Measurements from ENCODE around the gene SPNS2. TPM values are rescaled to one million over a fixed set of nuclear protein-coding genes. Genes with fewer than 3 reads are reported as not detected.

The SPNS2 gene
- total and polyA plus RNA-seq, 2 experiments from 2014 or later: 1.7 to 2.3 TPM

GRCh38 chr17:4569591-4569990 is 70.9 kb downstream of the SPNS2 start:
- Histone ChIP-seq H4K20me1 (replicated peaks; ENCODE audit: insufficient read depth) (no peaks in the 10 kb centered on the region), H3K27ac (ENCODE audit: low read depth) (no peak overlapping the region), H2AFZ (no peak overlapping the region), H3K27me3 (ENCODE audit: insufficient read depth) (no peaks in the 10 kb centered on the region), H3K4me1 (ENCODE audit: insufficient read depth) (peaks cover 4% of the 10 kb centered on the region; the same call in 1 of the 2 replicates), H3K4me3 (no peak overlapping the region), H3K79me2 (replicated peaks; ENCODE audit: insufficient read depth) (no peaks in the 10 kb centered on the region), H3K9me2 (ENCODE audit: insufficient read depth) (no peaks in the 10 kb centered on the region), H3K36me3 (ENCODE audit: insufficient read depth) (no peaks in the 10 kb centered on the region), H3F3A (replicated peaks; ENCODE audit: low read depth) (no peaks in the 10 kb centered on the region), H3K4me2 (no peak overlapping the region)
- H3K36me3 Mint-ChIP-seq (ENCODE audit: low read depth): no peaks in the 10 kb centered on the region
- ATAC-seq: no peak
- peaks cover 27% of the 10 kb centered on the region for H3K4me1 Mint-ChIP-seq
- no peak overlapping the region for H3K27ac Mint-ChIP-seq
- H3K27me3 Mint-ChIP-seq (ENCODE audit: insufficient read depth, low read depth, poor library complexity): peaks cover 10% of the 10 kb centered on the region
- DNase-seq (ENCODE audit: low spot score): no peak
- no peak overlapping the region; the same call in 2 of the 3 replicates for H3K4me3 Mint-ChIP-seq
- TF ChIP-seq REST (IDR thresholded peaks at IDR 0.05; ENCODE audit: unreplicated experiment) (no peak), STAT1 (IDR thresholded peaks at IDR 0.05; ENCODE audit: unreplicated experiment) (no peak)
- H3K9me3 Mint-ChIP-seq: no peaks in the 10 kb centered on the region

GRCh38 chr17:4572131-4572530 is 73.5 kb downstream of the SPNS2 start:
- H2AFZ ChIP-seq: no peak overlapping the region
- H3K4me3 ChIP-seq: no peak overlapping the region
- no peaks in the 10 kb centered on the region; the same call in 2 of the 3 replicates for H3K36me3 Mint-ChIP-seq (ENCODE audit: low read depth)
- peaks cover 37% of the 10 kb centered on the region for H3K4me1 Mint-ChIP-seq
- H3K4me2 ChIP-seq: no peak overlapping the region
- no peaks in the 10 kb centered on the region for H3K9me3 Mint-ChIP-seq
- no peak for DNase-seq (ENCODE audit: low spot score)
- H3K27ac ChIP-seq (ENCODE audit: low read depth): no peak overlapping the region
- no peaks in the 10 kb centered on the region for H3K36me3 ChIP-seq (ENCODE audit: insufficient read depth)
- no peak for TF ChIP-seq NANOG (IDR thresholded peaks at IDR 0.05; ENCODE audit: borderline replicate concordance)
- no peak for TF ChIP-seq REST (IDR thresholded peaks at IDR 0.05; ENCODE audit: unreplicated experiment)
- TF ChIP-seq STAT1 (IDR thresholded peaks at IDR 0.05; ENCODE audit: unreplicated experiment): no peak
- TF ChIP-seq POLR2AphosphoS5 (IDR thresholded peaks at IDR 0.05; ENCODE audit: low read depth): no peak
- TF ChIP-seq CREB1 (CRISPR knock-in tag; IDR thresholded peaks at IDR 0.05; ENCODE audit: low read depth): no peak
- TF ChIP-seq EZH2phosphoT487 (IDR thresholded peaks at IDR 0.05; ENCODE audit: unreplicated experiment): no peak
- TF ChIP-seq ZNF462 (CRISPR knock-in tag; IDR thresholded peaks at IDR 0.05): no peak
- TF ChIP-seq ZNF331 (CRISPR knock-in tag; IDR thresholded peaks at IDR 0.05; ENCODE audit: low read depth): no peak
- TF ChIP-seq JUNB (IDR thresholded peaks at IDR 0.05; ENCODE audit: unreplicated experiment): no peak
- no peak for ATAC-seq
- H3K27me3 Mint-ChIP-seq (ENCODE audit: insufficient read depth, low read depth, poor library complexity): peaks cover 6% of the 10 kb centered on the region
- no peak overlapping the region for H3K27ac Mint-ChIP-seq
- H3K79me2 ChIP-seq (replicated peaks; ENCODE audit: insufficient read depth): no peaks in the 10 kb centered on the region
- H3K27me3 ChIP-seq (ENCODE audit: insufficient read depth): no peaks in the 10 kb centered on the region
- H3K9me2 ChIP-seq (ENCODE audit: insufficient read depth): no peaks in the 10 kb centered on the region
- peaks cover 17% of the 10 kb centered on the region for H3K4me1 ChIP-seq (ENCODE audit: insufficient read depth)
- H3K4me3 Mint-ChIP-seq: no peak overlapping the region
- no peaks in the 10 kb centered on the region for H3F3A ChIP-seq (replicated peaks; ENCODE audit: low read depth)
- no peaks in the 10 kb centered on the region for H4K20me1 ChIP-seq (replicated peaks; ENCODE audit: insufficient read depth)

All from GM23338 (cell line).